NB4 (cell line): ENCODE results near the gene RBM17.

ENCODE experiments used
- CTCF ChIP-seq: IDR thresholded peaks from one replicate; pipeline ENCODE4 v1.5.1; 2012; ENCODE audit warnings: low read depth, low read length
- POLR2A ChIP-seq: IDR thresholded peaks from 2 replicates; pipeline ENCODE4 v1.6.1; 2011; ENCODE audit warnings: mild to moderate bottlenecking; ENCODE audit not compliant: insufficient read length; ENCODE audit errors: extremely low read depth

- TF ChIP-seq POLR2A (peak; percentile 66), CTCF (peak; percentile 94)
These were observed at the start of gene RBM17 for GRCh38 chr10:6088721-6089333.
